Endodermal cell (in vitro differentiated cells): ENCODE measurements around the gene DEPDC1B. TPM values are rescaled to one million over a fixed set of nuclear protein-coding genes. Genes with fewer than 3 reads are reported as not detected.

Experiments used
- DNase-seq: peaks from one replicate; pipeline ENCODE4 v3.0.0-alpha.2; 2017
- H3K27ac ChIP-seq: 2 replicates; pipeline ENCODE4 v1.5.1; 2013; ENCODE audit warnings: mild to moderate bottlenecking, low read depth, low read length, moderate library complexity
- H3K27me3 ChIP-seq: 2 replicates; pipeline ENCODE4 v1.6.1; 2013; ENCODE audit warnings: mild to moderate bottlenecking, low read length, moderate library complexity; ENCODE audit not compliant: insufficient read depth, control insufficient read depth, poor library complexity, severe bottlenecking
- H3K36me3 ChIP-seq: 2 replicates; pipeline ENCODE4 v1.7.0; 2013; ENCODE audit warnings: mild to moderate bottlenecking, low read length, moderate library complexity; ENCODE audit not compliant: control insufficient read depth, insufficient read depth
- H3K4me1 ChIP-seq: one replicate; pipeline ENCODE4 v1.7.0; 2013; ENCODE audit warnings: low read length; ENCODE audit not compliant: control insufficient read depth, insufficient read depth
- H3K4me3 ChIP-seq: 2 replicates; pipeline ENCODE4 v1.5.1; 2013; ENCODE audit warnings: mild to moderate bottlenecking, low read length, moderate library complexity
- H3K9ac ChIP-seq: 2 replicates; pipeline ENCODE4 v1.6.1; 2013; ENCODE audit warnings: mild to moderate bottlenecking, low read length, moderate library complexity; ENCODE audit not compliant: poor library complexity, severe bottlenecking; ENCODE audit errors: extremely low read depth
- H3K9me3 ChIP-seq: 2 replicates; pipeline ENCODE4 v1.6.1; 2013; ENCODE audit warnings: mild to moderate bottlenecking, low read length, moderate library complexity; ENCODE audit not compliant: control insufficient read depth
- H3K27ac Mint-ChIP-seq: 2 replicates; pipeline ENCODE4 v1.8.0; 2020; ENCODE audit warnings: mixed read lengths
- H3K27me3 Mint-ChIP-seq: 2 replicates; pipeline ENCODE4 v1.8.0; 2021; ENCODE audit warnings: mild to moderate bottlenecking, mixed read lengths; ENCODE audit not compliant: insufficient read depth
- H3K36me3 Mint-ChIP-seq: 2 replicates; pipeline ENCODE4 v1.8.0; 2020; ENCODE audit warnings: low read depth, mixed read lengths
- H3K4me1 Mint-ChIP-seq: 2 replicates; pipeline ENCODE4 v1.8.0; 2020; ENCODE audit warnings: mixed read lengths
- H3K4me3 Mint-ChIP-seq: 2 replicates; pipeline ENCODE4 v1.8.0; 2020; ENCODE audit warnings: mild to moderate bottlenecking, moderate library complexity, mixed read lengths
- H3K9me3 Mint-ChIP-seq: 2 replicates; pipeline ENCODE4 v1.8.0; 2020; ENCODE audit warnings: mild to moderate bottlenecking, mixed read lengths
- CTCF ChIP-seq: fragments of 200-600 bp; sonication (generic); conservative IDR thresholded peaks from 2 replicates; pipeline ENCODE4 v1.5.0; 2021; ENCODE audit warnings: antibody characterized with exemption, mild to moderate bottlenecking
- WGBS, 2 experiments: methylation state at CpG; one replicate each; pipeline versions ENCODE4 v1.1.5 to v1.1.7; 2013; ENCODE audit warnings: missing lambda C conversion rate in 2 of 2, mixed read lengths in 1 of 2; ENCODE audit not compliant: insufficient coverage in 1 of 2, insufficient read length in 1 of 2; 5-methylcytosine and 5-hydroxymethylcytosine counted together
- total RNA-seq, 2 donors: library from RNA; stranded (reverse); fragmentation: NEBNext Ultra II Directional in 1 of 2; extraction: Animal tissue kit (Norgen Biotek cat#: 25700) in 1 of 2; gene quantifications; 2 replicates in 1 of 2; 3 replicates in 1 of 2; pipeline ENCODE4 v1.2.1, GENCODE V29; 2021

DEPDC1B gene
- total RNA-seq, 2 donors from 2014 or later, result 32.2 to 42.1 TPM

DNA sequence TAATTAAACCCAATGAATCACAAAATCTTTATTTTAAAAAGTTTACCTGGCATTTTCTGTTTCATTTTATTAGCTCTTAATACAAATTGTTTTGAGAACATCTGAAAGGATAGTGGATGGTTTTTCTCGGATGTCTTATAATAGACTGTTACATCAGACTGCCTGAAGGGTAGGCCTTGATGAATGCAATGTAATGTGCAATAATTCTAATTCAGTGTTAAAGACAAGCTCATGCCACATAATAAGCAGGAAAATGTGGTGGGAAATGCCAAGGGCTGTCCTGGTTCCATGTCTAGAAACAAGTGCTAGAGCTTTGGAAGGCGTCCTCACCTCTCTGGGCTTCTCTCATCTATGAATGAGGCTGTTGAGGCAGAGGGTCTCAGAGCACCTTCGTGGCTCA, 148.1 kb downstream of the DEPDC1B start:
- Mint-ChIP-seq H3K4me3 (no peak overlapping the region), H3K36me3 (peaks cover 2% of the 10 kb centered on the region), H3K4me1 (no peaks in the 10 kb centered on the region), H3K27me3 (no peaks in the 10 kb centered on the region), H3K27ac (no peak overlapping the region), H3K9me3 (peaks cover 17% of the 10 kb centered on the region)
- no peak for TF ChIP-seq CTCF
- no peak overlapping the region for H3K27ac ChIP-seq
- H3K9me3 ChIP-seq, result peaks cover 12% of the 10 kb centered on the region
- H3K36me3 ChIP-seq, result no peaks in the 10 kb centered on the region
- no peak for DNase-seq
- H3K4me3 ChIP-seq, result no peak overlapping the region
- no peak overlapping the region for H3K9ac ChIP-seq
- 89 to 92% methylated on average over 2 to 3 of the region's 3 CpGs for WGBS, 2 experiments
- no peaks in the 10 kb centered on the region for H3K27me3 ChIP-seq
- no peaks in the 10 kb centered on the region for H3K4me1 ChIP-seq

DNA sequence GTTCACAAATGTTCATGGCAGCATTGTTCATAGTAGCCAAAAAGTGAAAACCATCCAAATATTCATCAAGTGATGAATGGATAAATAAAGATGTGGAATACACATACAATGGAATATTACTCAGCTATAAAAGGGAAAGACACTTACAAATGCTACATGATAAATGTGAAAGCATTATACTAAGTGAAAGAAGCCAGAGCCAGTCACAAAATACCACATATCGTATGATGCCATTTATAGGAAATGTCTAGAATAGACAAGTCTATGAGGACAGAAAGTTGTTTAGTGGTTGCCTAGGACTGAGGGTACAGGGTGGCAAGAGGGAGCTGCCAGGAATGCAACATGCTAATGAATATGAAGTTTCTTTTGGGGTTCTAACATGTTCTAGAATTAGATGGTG, 148.7 kb downstream of the DEPDC1B start:
- H3K27me3 ChIP-seq, result no peaks in the 10 kb centered on the region
- no peak for DNase-seq
- no peak overlapping the region for H3K9ac ChIP-seq
- Mint-ChIP-seq H3K36me3 (peaks cover 2% of the 10 kb centered on the region), H3K4me3 (no peak overlapping the region), H3K27me3 (no peaks in the 10 kb centered on the region), H3K9me3 (peaks cover 12% of the 10 kb centered on the region), H3K4me1 (no peaks in the 10 kb centered on the region), H3K27ac (no peak overlapping the region)
- no peaks in the 10 kb centered on the region for H3K4me1 ChIP-seq
- peaks cover 12% of the 10 kb centered on the region for H3K9me3 ChIP-seq
- 91 to 100% methylated on average over 1 of the region's 1 CpG for WGBS, 2 experiments
- H3K36me3 ChIP-seq, result no peaks in the 10 kb centered on the region
- no peak for TF ChIP-seq CTCF
- no peak overlapping the region for H3K4me3 ChIP-seq
- no peak overlapping the region for H3K27ac ChIP-seq

DNA sequence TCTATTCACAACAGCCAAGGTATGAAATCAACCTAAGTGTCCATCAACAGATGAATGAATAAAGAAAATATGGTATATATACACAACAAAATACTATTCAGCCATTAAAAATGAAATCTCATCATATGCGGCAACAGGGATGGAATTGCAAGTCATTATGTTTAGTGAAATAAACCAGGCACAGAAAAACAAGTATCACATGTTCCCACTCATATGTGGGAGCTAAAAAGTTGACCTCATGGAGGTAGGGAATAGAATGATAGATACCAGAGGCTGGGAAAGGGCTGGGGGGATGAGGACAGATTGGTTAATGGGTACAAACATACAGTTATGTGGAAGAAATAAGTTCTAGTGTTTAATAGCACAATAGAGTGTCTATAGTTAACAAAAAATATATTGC, 149.7 kb downstream of the DEPDC1B start:
- Histone ChIP-seq H3K36me3 (no peaks in the 10 kb centered on the region), H3K9ac (no peak overlapping the region), H3K27me3 (no peaks in the 10 kb centered on the region), H3K27ac (no peak overlapping the region), H3K4me1 (no peaks in the 10 kb centered on the region), H3K9me3 (peaks cover 7% of the 10 kb centered on the region), H3K4me3 (no peak overlapping the region)
- Mint-ChIP-seq H3K9me3 (peaks cover 5% of the 10 kb centered on the region), H3K27ac (no peak overlapping the region), H3K4me1 (no peaks in the 10 kb centered on the region), H3K36me3 (peaks cover 2% of the 10 kb centered on the region), H3K4me3 (no peak overlapping the region), H3K27me3 (no peaks in the 10 kb centered on the region)
- TF ChIP-seq CTCF, result no peak
- 100% methylated on average over 1 of the region's 1 CpG; no CpG with 5 or more reads in 1 of the 2 experiments for WGBS, 2 experiments
- no peak for DNase-seq
